ENCODE measurements around the gene WDR48. TPM values are rescaled to one million over a fixed set of nuclear protein-coding genes. Genes with fewer than 3 reads are reported as not detected.

The WDR48 gene
- total RNA-seq, 1 experiment from 2014 or later, result 34.1 TPM

DNA sequence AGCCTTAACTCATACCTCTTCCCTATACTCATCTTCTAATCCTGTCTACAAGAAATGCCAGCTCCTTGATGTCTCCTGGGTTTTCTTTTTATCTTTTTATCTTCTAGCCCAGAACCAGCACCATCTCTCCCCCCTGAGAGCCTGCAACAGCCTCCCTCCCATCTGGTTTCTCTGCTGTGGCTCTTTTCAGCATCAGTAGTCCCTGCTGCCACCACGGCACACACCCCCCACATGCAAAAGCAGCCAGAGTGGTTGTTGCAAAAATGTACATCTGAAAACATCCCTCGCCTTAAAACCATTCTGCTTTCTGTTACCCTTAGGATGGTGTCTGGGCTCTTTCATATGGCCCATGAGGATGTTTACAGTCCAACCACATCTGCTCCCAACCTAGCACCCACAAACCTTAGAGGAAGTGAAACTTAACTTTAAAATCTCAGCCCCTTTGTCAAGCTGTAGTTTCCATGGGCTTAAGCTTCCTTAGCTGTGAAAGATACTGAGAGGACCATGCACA lies 56.4 kb downstream of the WDR48 start:
- TF ChIP-seq, protein P1, sequence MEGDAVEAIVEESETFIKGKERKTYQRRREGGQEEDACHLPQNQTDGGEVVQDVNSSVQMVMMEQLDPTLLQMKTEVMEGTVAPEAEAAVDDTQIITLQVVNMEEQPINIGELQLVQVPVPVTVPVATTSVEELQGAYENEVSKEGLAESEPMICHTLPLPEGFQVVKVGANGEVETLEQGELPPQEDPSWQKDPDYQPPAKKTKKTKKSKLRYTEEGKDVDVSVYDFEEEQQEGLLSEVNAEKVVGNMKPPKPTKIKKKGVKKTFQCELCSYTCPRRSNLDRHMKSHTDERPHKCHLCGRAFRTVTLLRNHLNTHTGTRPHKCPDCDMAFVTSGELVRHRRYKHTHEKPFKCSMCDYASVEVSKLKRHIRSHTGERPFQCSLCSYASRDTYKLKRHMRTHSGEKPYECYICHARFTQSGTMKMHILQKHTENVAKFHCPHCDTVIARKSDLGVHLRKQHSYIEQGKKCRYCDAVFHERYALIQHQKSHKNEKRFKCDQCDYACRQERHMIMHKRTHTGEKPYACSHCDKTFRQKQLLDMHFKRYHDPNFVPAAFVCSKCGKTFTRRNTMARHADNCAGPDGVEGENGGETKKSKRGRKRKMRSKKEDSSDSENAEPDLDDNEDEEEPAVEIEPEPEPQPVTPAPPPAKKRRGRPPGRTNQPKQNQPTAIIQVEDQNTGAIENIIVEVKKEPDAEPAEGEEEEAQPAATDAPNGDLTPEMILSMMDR (IDR thresholded peaks at IDR 0.05; ENCODE audit: unreplicated experiment), result no peak
- H3K4me3 Mint-ChIP-seq (ENCODE audit: low read depth, unreplicated experiment), result peak overlapping the region; percentile 92
- peaks cover 41% of the 10 kb centered on the region for H3K4me1 Mint-ChIP-seq (ENCODE audit: low read depth, unreplicated experiment)
- H3K27me3 Mint-ChIP-seq (ENCODE audit: unreplicated experiment), result no peaks in the 10 kb centered on the region
- CTCF ChIA-PET, result interaction anchor here (0.6 to 1.5 kb wide), 3 partner anchors 11 to 287 kb away, joined by 3 to 10 read pairs (median 3); no protein-coding TSS in a partner anchor
- DNase-seq, result no peak
- peaks cover 32% of the 10 kb centered on the region for H3K36me3 Mint-ChIP-seq (ENCODE audit: insufficient read depth, unreplicated experiment)
- H3K27ac Mint-ChIP-seq (ENCODE audit: unreplicated experiment), result peak overlapping the region; percentile 73
- intact Hi-C loops (cut with micrococcal nuclease; ENCODE audit: unreplicated experiment), result no loop called here
- BruUV-seq (replicated peaks), result TSS peak; percentile 72
- no peaks in the 10 kb centered on the region for H3K9me3 Mint-ChIP-seq (ENCODE audit: low read depth, unreplicated experiment)

DNA sequence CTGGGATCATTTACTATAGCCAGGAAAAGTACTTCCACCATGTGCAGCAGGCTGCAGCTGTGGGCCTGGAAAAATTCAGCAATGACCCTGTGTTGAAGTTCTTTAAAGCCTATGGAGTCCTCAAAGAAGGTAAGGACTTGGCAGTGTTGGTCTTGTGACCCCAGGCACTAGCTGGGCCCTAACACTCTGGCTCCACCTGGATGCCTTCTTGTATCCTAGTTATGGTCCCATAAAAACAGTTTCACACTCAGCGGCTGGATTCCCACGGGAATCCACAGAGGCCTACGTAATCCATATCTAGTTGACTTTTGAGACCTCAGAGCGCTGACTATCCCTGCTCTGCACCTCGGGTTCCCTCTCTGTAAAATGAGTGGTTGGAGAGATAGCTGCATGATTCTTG lies 57.3 kb downstream of the WDR48 start:
- no TSS peak for BruUV-seq (replicated peaks)
- Mint-ChIP-seq H3K4me3 (ENCODE audit: low read depth, unreplicated experiment) (no peak overlapping the region), H3K27me3 (ENCODE audit: unreplicated experiment) (no peaks in the 10 kb centered on the region), H3K9me3 (ENCODE audit: low read depth, unreplicated experiment) (no peaks in the 10 kb centered on the region), H3K4me1 (ENCODE audit: low read depth, unreplicated experiment) (peaks cover 33% of the 10 kb centered on the region), H3K36me3 (ENCODE audit: insufficient read depth, unreplicated experiment) (peaks cover 32% of the 10 kb centered on the region), H3K27ac (ENCODE audit: unreplicated experiment) (no peak overlapping the region)
- intact Hi-C loops (cut with micrococcal nuclease; ENCODE audit: unreplicated experiment), result no loop called here
- CTCF ChIA-PET, result no interaction called here
- DNase-seq, result no peak
- TF ChIP-seq, protein P1 (IDR thresholded peaks at IDR 0.05; ENCODE audit: unreplicated experiment), result no peak

DNA sequence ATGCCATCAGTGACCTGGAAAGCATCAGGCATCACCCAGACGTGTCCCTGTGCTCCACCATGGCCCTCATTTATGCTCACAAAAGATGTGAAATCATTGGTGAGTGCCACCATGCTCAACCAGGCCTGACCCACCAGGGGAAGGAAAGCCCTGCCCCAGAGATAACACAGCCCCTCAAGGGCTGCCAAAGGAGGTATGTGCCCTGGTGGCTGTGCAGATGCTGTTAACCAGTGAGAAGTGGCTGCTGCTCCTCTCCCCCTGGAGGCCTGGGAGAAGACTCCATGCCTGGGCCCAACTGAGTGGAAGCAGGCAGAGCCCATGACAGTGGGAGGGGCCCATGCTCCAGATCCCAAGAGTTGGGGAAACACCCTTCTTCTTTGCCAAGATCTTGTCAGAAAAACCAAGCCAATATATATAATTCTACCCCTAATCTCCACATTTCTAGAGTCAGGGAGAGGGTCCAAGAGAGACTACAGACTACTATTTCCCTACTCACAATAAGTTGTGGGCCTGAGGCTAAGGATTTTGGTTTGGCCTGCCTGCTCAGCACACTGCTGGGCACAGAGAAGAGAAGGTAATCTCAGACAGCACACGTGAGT lies 58.3 kb downstream of the WDR48 start:
- BruUV-seq (replicated peaks), result no TSS peak
- Mint-ChIP-seq H3K36me3 (ENCODE audit: insufficient read depth, unreplicated experiment) (peaks cover 29% of the 10 kb centered on the region), H3K4me1 (ENCODE audit: low read depth, unreplicated experiment) (peaks cover 27% of the 10 kb centered on the region), H3K4me3 (ENCODE audit: low read depth, unreplicated experiment) (no peak overlapping the region), H3K27ac (ENCODE audit: unreplicated experiment) (no peak overlapping the region), H3K9me3 (ENCODE audit: low read depth, unreplicated experiment) (no peaks in the 10 kb centered on the region), H3K27me3 (ENCODE audit: unreplicated experiment) (no peaks in the 10 kb centered on the region)
- CTCF ChIA-PET, result no interaction called here
- intact Hi-C loops (cut with micrococcal nuclease; ENCODE audit: unreplicated experiment), result no loop called here
- no peak for DNase-seq
- TF ChIP-seq, protein P1 (IDR thresholded peaks at IDR 0.05; ENCODE audit: unreplicated experiment), result no peak

DNA sequence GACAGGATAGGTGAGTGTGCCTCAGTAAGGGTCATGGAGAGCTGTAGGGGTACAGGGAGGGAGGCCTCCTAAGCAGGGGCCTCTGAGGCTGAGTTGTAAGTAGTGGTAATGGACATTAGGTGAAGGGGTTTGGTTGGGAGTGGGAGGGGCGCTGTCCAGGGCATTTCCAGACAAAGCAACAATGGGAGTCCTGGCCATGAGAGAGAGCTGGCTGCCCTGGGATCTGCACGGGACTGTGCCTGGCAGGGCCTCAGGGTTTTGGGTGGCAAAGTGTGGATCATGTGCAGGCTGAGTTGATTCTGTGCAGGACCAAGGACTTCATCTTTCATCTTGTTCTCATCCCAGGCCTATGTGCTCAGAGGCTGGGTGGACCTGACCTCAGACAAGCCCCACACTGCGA lies 60.3 kb downstream of the WDR48 start:
- DNase-seq, result no peak
- no peaks in the 10 kb centered on the region for H3K9me3 Mint-ChIP-seq (ENCODE audit: low read depth, unreplicated experiment)
- no peak overlapping the region for H3K4me3 Mint-ChIP-seq (ENCODE audit: low read depth, unreplicated experiment)
- TF ChIP-seq, protein P1 (IDR thresholded peaks at IDR 0.05; ENCODE audit: unreplicated experiment), result no peak
- BruUV-seq (replicated peaks), result no TSS peak
- intact Hi-C loops (cut with micrococcal nuclease; ENCODE audit: unreplicated experiment), result no loop called here
- H3K36me3 Mint-ChIP-seq (ENCODE audit: insufficient read depth, unreplicated experiment), result peaks cover 16% of the 10 kb centered on the region
- peaks cover 12% of the 10 kb centered on the region for H3K4me1 Mint-ChIP-seq (ENCODE audit: low read depth, unreplicated experiment)
- H3K27ac Mint-ChIP-seq (ENCODE audit: unreplicated experiment), result no peak overlapping the region
- CTCF ChIA-PET, result no interaction called here
- no peaks in the 10 kb centered on the region for H3K27me3 Mint-ChIP-seq (ENCODE audit: unreplicated experiment)

Data from Calu3 (cell line).